K562 (cell line): ENCODE measurements around the gene FBN3. TPM values are rescaled to one million over a fixed set of nuclear protein-coding genes. Genes with fewer than 3 reads are reported as not detected.

Experiments used
- CGGBP1 ChIP-seq: fragments of 250-450 bp; sonication (Bioruptor Pico); IDR thresholded peaks from 2 replicates; pipeline ENCODE4 v1.9.0; 2021; ENCODE audit warnings: mild to moderate bottlenecking
- CLOCK ChIP-seq: fragments of 250-450 bp; sonication (Bioruptor Pico); IDR thresholded peaks from 2 replicates; pipeline ENCODE4 v1.4.0; 2020; ENCODE audit warnings: mild to moderate bottlenecking, moderate library complexity, borderline replicate concordance
- ELF4 ChIP-seq: fragments of 450-650 bp; formaldehyde crosslinking; IDR thresholded peaks from 2 replicates; pipeline ENCODE4 v1.4.0; 2022; ENCODE audit warnings: missing genetic modification characterization
- ERF ChIP-seq: fragments of 450-650 bp; formaldehyde crosslinking; IDR thresholded peaks from 2 replicates; pipeline ENCODE4 v1.4.0; 2020; ENCODE audit warnings: mild to moderate bottlenecking, mixed read lengths
- FOXA1 ChIP-seq: fragments of 450-650 bp; IDR thresholded peaks from 2 replicates; pipeline ENCODE4 v1.6.1; 2016; ENCODE audit warnings: mild to moderate bottlenecking, borderline replicate concordance
- GTF2A2 ChIP-seq: IDR thresholded peaks from 2 replicates; pipeline ENCODE4 v1.6.1; 2016; ENCODE audit warnings: mild to moderate bottlenecking, missing genetic modification characterization, missing compliant biosample characterization
- HDAC2 ChIP-seq: fragments of 450-650 bp; IDR thresholded peaks from 2 replicates; pipeline ENCODE4 v1.6.1; 2016; ENCODE audit warnings: mild to moderate bottlenecking
- HDAC8 ChIP-seq: fragments of 450-650 bp; IDR thresholded peaks from 2 replicates; pipeline ENCODE4 v1.6.1; 2016; ENCODE audit warnings: mild to moderate bottlenecking, missing genetic modification characterization, moderate library complexity, missing compliant biosample characterization
- HSF4 ChIP-seq: fragments of 250-450 bp; sonication (Bioruptor Pico); IDR thresholded peaks from 2 replicates; pipeline ENCODE4 v2.1.2; 2022; ENCODE audit warnings: mild to moderate bottlenecking, moderate library complexity, borderline replicate concordance
- TGIF2 ChIP-seq: sonication (generic); formaldehyde crosslinking; IDR thresholded peaks from 2 replicates; pipeline ENCODE4 v1.8.1; 2022; ENCODE audit warnings: mild to moderate bottlenecking, missing genetic modification reagents, moderate library complexity
- YY1 ChIP-seq, 3 experiments: IDR thresholded peaks; 2 replicates each; pipeline ENCODE4 v1.6.1; 2011; ENCODE audit warnings: low read length in 2 of 3, mild to moderate bottlenecking in 2 of 3, moderate library complexity in 2 of 3, borderline replicate concordance in 1 of 3, control low read depth in 1 of 3, low read depth in 1 of 3; ENCODE audit not compliant: insufficient read depth in 3 of 3, insufficient replicate concordance in 2 of 3, control insufficient read depth in 1 of 3, insufficient read length in 1 of 3; ENCODE audit errors: extremely low read depth in 1 of 3
- ZFP36 ChIP-seq: fragments of 150-350 bp; IDR thresholded peaks from 2 replicates; pipeline ENCODE4 v1.6.1; 2018; ENCODE audit warnings: low read length, low read depth; ENCODE audit not compliant: partially characterized antibody
- ZNF347 ChIP-seq: fragments of 450-650 bp; formaldehyde crosslinking; IDR thresholded peaks from 2 replicates; pipeline ENCODE4 v1.4.0; 2020; ENCODE audit warnings: low read depth, mild to moderate bottlenecking, moderate library complexity
- ZNF445 ChIP-seq: fragments of 250-450 bp; sonication (Bioruptor Pico); IDR thresholded peaks from 2 replicates; pipeline ENCODE4 v1.4.0; 2020; ENCODE audit warnings: low read depth, mild to moderate bottlenecking, moderate library complexity
- polyA plus RNA-seq, 8 experiments: library from polyadenylated mRNA; depleted of rRNA in 4 of 8; stranded (reverse) in 5 of 8; unstranded in 3 of 8; fragments of >200 nt; fragmentation: Nextera tagmentation in 2 of 8; fragmentation: Illumina TruSeq in 1 of 8; extraction: Ambion mirVana in 2 of 8; extraction: Trizol in 1 of 8; gene quantifications; 2 replicates each; pipeline versions ENCODE4 v1.2.1 to v1.2.3, GENCODE V29; 2011 to 2014; ENCODE audit warnings: inconsistent platforms in 1 of 8, missing spikeins in 1 of 8
- total RNA-seq, 7 experiments: library from RNA; depleted of rRNA in 6 of 7; stranded (reverse); fragments of >200 nt in 6 of 7; fragmentation: Illumina TruSeq in 2 of 7; extraction: Trizol in 2 of 7; gene quantifications; 2 replicates each; pipeline versions ENCODE4 v1.2.1 to v1.2.3, GENCODE V29; 2011 to 2021; ENCODE audit warnings: low replicate concordance in 1 of 7

The FBN3 gene
- total and polyA plus RNA-seq, 9 of the 15 experiments (the other 6 are each of a cell fraction or from before 2014, with no cell fraction given): under 0.01 to 0.29 (median 0.01) TPM; not detected in 4

GRCh38 chr19:8050274-8051096 is 98.9 kb downstream of the FBN3 start (continued):
- TF ChIP-seq ZNF445 (CRISPR knock-in tag) (no peak), HSF4 (CRISPR knock-in tag) (no peak), TGIF2 (no peak), ZFP36 (peak; percentile 77), YY1 (IDR thresholded peaks at IDR 0.05; ENCODE audit: borderline replicate concordance in 1 of 3, control insufficient read depth in 1 of 3, extremely low read depth in 1 of 3, insufficient read depth in 3 of 3, insufficient read length in 1 of 3, insufficient replicate concordance in 2 of 3, low read depth in 1 of 3, low read length in 2 of 3) (peak in 1 of 3 experiments; percentile 32), CGGBP1 (CRISPR knock-in tag) (no peak), HDAC8 (tag) (no peak), FOXA1 (no peak), ZNF347 (no peak), ERF (CRISPR knock-in tag) (no peak), CLOCK (CRISPR knock-in tag) (no peak), GTF2A2 (tag) (no peak), ELF4 (no peak), HDAC2 (peak; percentile 58; the same call in 1 of the 2 replicates)
